GM21367 (cell line): ENCODE data around the gene LRMDA.

Source experiments
- ATAC-seq: cut with Tn5 transposase; IDR thresholded peaks from one replicate; pipeline ENCODE4 v1.9.1; 2021; ENCODE audit not compliant: unreplicated experiment

Gene LRMDA

GRCh38 chr10:76334255-76334654 lies 902.8 kb downstream of the LRMDA start:
- no peak for ATAC-seq

GRCh38 chr10:76336213-76336963 lies 905.0 kb downstream of the LRMDA start:
- no peak for ATAC-seq

- no peak for ATAC-seq
Observed at GRCh38 chr10:76337641-76338040, 906.2 kb downstream of the LRMDA start.

- ATAC-seq = no peak
Observed at GRCh38 chr10:76338187-76338586, 906.8 kb downstream of the LRMDA start.

- no peak for ATAC-seq
Observed at GRCh38 chr10:76341740-76342139, 910.3 kb downstream of the LRMDA start.

- ATAC-seq = no peak
Observed at GRCh38 chr10:76342996-76343395, 911.6 kb downstream of the LRMDA start.

GRCh38 chr10:76347832-76348231 lies 916.4 kb downstream of the LRMDA start:
- no peak for ATAC-seq

GRCh38 chr10:76350583-76350982 lies 919.2 kb downstream of the LRMDA start:
- ATAC-seq = no peak

- no peak for ATAC-seq
Observed at GRCh38 chr10:76352300-76352699, 920.9 kb downstream of the LRMDA start.

GRCh38 chr10:76353237-76353851 lies 921.9 kb downstream of the LRMDA start:
- ATAC-seq = no peak

GRCh38 chr10:76354212-76354738 lies 922.9 kb downstream of the LRMDA start:
- ATAC-seq = no peak

GRCh38 chr10:76354921-76355320 lies 923.5 kb downstream of the LRMDA start:
- ATAC-seq = no peak

- no peak for ATAC-seq
Observed at GRCh38 chr10:76356557-76356956, 925.1 kb downstream of the LRMDA start.

GRCh38 chr10:76357726-76358415 lies 926.4 kb downstream of the LRMDA start:
- no peak for ATAC-seq

GRCh38 chr10:76358743-76359395 lies 927.4 kb downstream of the LRMDA start:
- ATAC-seq = no peak

GRCh38 chr10:76375761-76376160 lies 944.3 kb downstream of the LRMDA start:
- ATAC-seq = no peak

- no peak for ATAC-seq
Observed at GRCh38 chr10:76382381-76382851, 951.0 kb downstream of the LRMDA start.

GRCh38 chr10:76388321-76389023 lies 957.0 kb downstream of the LRMDA start:
- no peak for ATAC-seq

- ATAC-seq = no peak
Observed at GRCh38 chr10:76393875-76394706, 962.7 kb downstream of the LRMDA start.

GRCh38 chr10:76394707-76395042 lies 963.3 kb downstream of the LRMDA start:
- ATAC-seq = no peak
